ENCODE results near the gene PRKCE. TPM values are rescaled to one million over a fixed set of nuclear protein-coding genes. Genes with fewer than 3 reads are reported as not detected.

PRKCE gene
- total and polyA plus RNA-seq, 2 donors (not counting 1 experiment from before 2014, with no cell fraction given) = 23.6 to 271 TPM

GRCh38 chr2:45712570-45712969 is 61.1 kb downstream of the PRKCE start:
- intact Hi-C loops (cut with micrococcal nuclease) = no loop called here
- peak overlapping the region; percentile 7 for H3K27ac Mint-ChIP-seq
- CTCF ChIA-PET = interaction anchor here (0.7 to 1.0 kb wide), 2 partner anchors 23 to 67 kb away, joined by 3 read pairs; no protein-coding TSS in a partner anchor

GRCh38 chr2:45713136-45713535 is 61.7 kb downstream of the PRKCE start:
- Histone ChIP-seq H3K4me1 (ENCODE audit: control insufficient read depth in 2 of 2, insufficient read depth in 2 of 2, low read length in 2 of 2) (peaks cover 6 to 18% of the 10 kb centered on the region in 2 donors), H3K4me3 (ENCODE audit: control extremely low read depth in 1 of 5, extremely low read depth in 1 of 5, insufficient read depth in 1 of 5, low read depth in 2 of 5, low read length in 4 of 5) (no peak overlapping the region), H3K9ac (ENCODE audit: low read length) (no peak overlapping the region), H3K4me2 (replicated peaks; ENCODE audit: low read depth, low read length, poor library complexity, severe bottlenecking) (no peak overlapping the region), H3K36me3 (replicated peaks in 1 of 2; ENCODE audit: control extremely low read depth in 1 of 2, control insufficient read depth in 1 of 2, extremely low read depth in 1 of 2, insufficient read depth in 2 of 2, low read length in 1 of 2) (peaks cover 1 to 13% of the 10 kb centered on the region in 2 experiments), H3K27me3 (replicated peaks in 1 of 4; ENCODE audit: control extremely low read depth in 1 of 4, control insufficient read depth in 3 of 4, insufficient read depth in 4 of 4, low read length in 3 of 4) (no peaks in the 10 kb centered on the region), H3K9me3 (ENCODE audit: control extremely low read depth in 1 of 3, control insufficient read depth in 2 of 3, insufficient read depth in 1 of 3, low read length in 2 of 3) (peaks cover 0 to 8% (median 0%) of the 10 kb centered on the region in 3 donors), H4K20me1 (ENCODE audit: control insufficient read depth, insufficient read depth, low read length, poor library complexity, severe bottlenecking) (peaks cover 36% of the 10 kb centered on the region), H2AFZ (ENCODE audit: insufficient read depth, low read depth, low read length, poor library complexity, severe bottlenecking) (no peak overlapping the region), H3K79me2 (ENCODE audit: control insufficient read depth, insufficient read depth, low read length) (peaks cover 95% of the 10 kb centered on the region), H3K27ac (ENCODE audit: low read length in 2 of 2) (no peak overlapping the region)
- ChIA-PET POLR2A (interaction anchor here (0.7 kb wide), 1 partner anchor 73 kb away, joined by 3 read pairs; no protein-coding TSS in a partner anchor), CTCF (interaction anchor here (1.0 kb wide), 1 partner anchor 22 kb away, joined by 3 read pairs; no protein-coding TSS in a partner anchor)
- intact Hi-C loops (cut with micrococcal nuclease) = no loop called here
- DNase-seq (no peak), ATAC-seq (ENCODE audit: low read depth) (no peak)
- no peak overlapping the region for H3K4me3 Mint-ChIP-seq
- 100% methylated on average over 2 of the region's 4 CpGs for WGBS (ENCODE audit: insufficient coverage)
- H3K4me1 Mint-ChIP-seq = peaks cover 67% of the 10 kb centered on the region
- H3K9me3 Mint-ChIP-seq (ENCODE audit: insufficient read depth) = peaks cover 2% of the 10 kb centered on the region
- TF ChIP-seq CTCF (IDR thresholded peaks at IDR 0.05) (no peak), EZH2 (IDR thresholded peaks at IDR 0.05; ENCODE audit: borderline replicate concordance, insufficient read depth, low read depth, low read length, poor library complexity, severe bottlenecking) (no peak)
- no peak overlapping the region for H3K27ac Mint-ChIP-seq
- H3K27me3 Mint-ChIP-seq = no peaks in the 10 kb centered on the region

More at GRCh38 chr2:45712570-45712969, 61.1 kb downstream of the PRKCE start:
- WGBS (ENCODE audit: insufficient coverage) = no CpG with 5 or more reads among the region's 3 CpGs
- no peak overlapping the region for H3K4me2 ChIP-seq (replicated peaks; ENCODE audit: low read depth, low read length, poor library complexity, severe bottlenecking)
- no peak overlapping the region for H3K9ac ChIP-seq (ENCODE audit: low read length)
- Mint-ChIP-seq H3K4me1 (peaks cover 63% of the 10 kb centered on the region), H3K27me3 (no peaks in the 10 kb centered on the region), H3K9me3 (ENCODE audit: insufficient read depth) (peaks cover 5% of the 10 kb centered on the region), H3K4me3 (no peak overlapping the region)
- no peaks in the 10 kb centered on the region for H3K27me3 ChIP-seq (replicated peaks in 1 of 4; ENCODE audit: control extremely low read depth in 1 of 4, control insufficient read depth in 3 of 4, insufficient read depth in 4 of 4, low read length in 3 of 4)
- no peak for ATAC-seq (ENCODE audit: low read depth)
- peaks cover 0 to 14% (median 4%) of the 10 kb centered on the region in 3 donors for H3K9me3 ChIP-seq (ENCODE audit: control extremely low read depth in 1 of 3, control insufficient read depth in 2 of 3, insufficient read depth in 1 of 3, low read length in 2 of 3)
- H3K79me2 ChIP-seq (ENCODE audit: control insufficient read depth, insufficient read depth, low read length) = peaks cover 95% of the 10 kb centered on the region
- H3K4me1 ChIP-seq (ENCODE audit: control insufficient read depth in 2 of 2, insufficient read depth in 2 of 2, low read length in 2 of 2) = peaks cover 6 to 18% of the 10 kb centered on the region in 2 donors
- no peak for DNase-seq
- TF ChIP-seq EZH2 (IDR thresholded peaks at IDR 0.05; ENCODE audit: borderline replicate concordance, insufficient read depth, low read depth, low read length, poor library complexity, severe bottlenecking) (no peak), CTCF (IDR thresholded peaks at IDR 0.05) (no peak)
- H2AFZ ChIP-seq (ENCODE audit: insufficient read depth, low read depth, low read length, poor library complexity, severe bottlenecking) = no peak overlapping the region
- POLR2A ChIA-PET = no interaction called here
- H3K36me3 ChIP-seq (replicated peaks in 1 of 2; ENCODE audit: control extremely low read depth in 1 of 2, control insufficient read depth in 1 of 2, extremely low read depth in 1 of 2, insufficient read depth in 2 of 2, low read length in 1 of 2) = peaks cover 4 to 18% of the 10 kb centered on the region in 2 experiments
- peaks cover 42% of the 10 kb centered on the region for H4K20me1 ChIP-seq (ENCODE audit: control insufficient read depth, insufficient read depth, low read length, poor library complexity, severe bottlenecking)
- H3K4me3 ChIP-seq (ENCODE audit: control extremely low read depth in 1 of 5, extremely low read depth in 1 of 5, insufficient read depth in 1 of 5, low read depth in 2 of 5, low read length in 4 of 5) = no peak overlapping the region
- H3K27ac ChIP-seq (ENCODE audit: low read length in 2 of 2) = no peak overlapping the region
